ENCODE results near the gene ZBTB7C. TPM values are rescaled to one million over a fixed set of nuclear protein-coding genes. Genes with fewer than 3 reads are reported as not detected.

Gene ZBTB7C
- total RNA-seq, 2 donors from 2014 or later, result 1.3 to 2.3 TPM

GRCh38 chr18:48347756-48348326, 61.3 kb downstream of the ZBTB7C start:
- no peaks in the 10 kb centered on the region for H3K36me3 ChIP-seq (replicated peaks in 1 of 2; ENCODE audit: insufficient read depth in 1 of 2, low read depth in 2 of 2)
- H3K27me3 ChIP-seq, result no peaks in the 10 kb centered on the region
- H3K9me3 ChIP-seq, result no peaks in the 10 kb centered on the region
- no peak overlapping the region for H3K27ac ChIP-seq
- 59 to 89% methylated on average over 3 of the region's 3 CpGs for WGBS, 2 donors
- no peak for TF ChIP-seq POLR2A (IDR thresholded peaks at IDR 0.05)
- TF ChIP-seq CTCF (IDR thresholded peaks at IDR 0.05), result no peak
- no peak for DNase-seq
- no peaks in the 10 kb centered on the region for H3K4me1 ChIP-seq
- H3K4me3 ChIP-seq, result no peak overlapping the region
- intact Hi-C loops (cut with DNase I), result no loop called here
- ATAC-seq, result no peak

- Histone ChIP-seq H3K9me3 (no peaks in the 10 kb centered on the region), H3K36me3 (replicated peaks in 1 of 2; ENCODE audit: insufficient read depth in 1 of 2, low read depth in 2 of 2) (no peaks in the 10 kb centered on the region), H3K27ac (no peak overlapping the region), H3K4me3 (no peak overlapping the region), H3K27me3 (no peaks in the 10 kb centered on the region), H3K4me1 (peaks cover 8% of the 10 kb centered on the region)
- ATAC-seq (no peak), DNase-seq (peak in 2 of 4 donors; percentile 14 to 24)
- WGBS, 2 donors, result 67 to 100% methylated on average over 2 of the region's 2 CpGs
- TF ChIP-seq CTCF (IDR thresholded peaks at IDR 0.05), result peak in 6 of 7 experiments; percentile 6 to 37 (median 26)
- no peak for TF ChIP-seq POLR2A (IDR thresholded peaks at IDR 0.05)
- intact Hi-C loops (cut with DNase I), result no loop called here
Measured at GRCh38 chr18:48345596-48345995, 63.6 kb downstream of the ZBTB7C start.

- Histone ChIP-seq H3K36me3 (replicated peaks in 1 of 2; ENCODE audit: insufficient read depth in 1 of 2, low read depth in 2 of 2) (no peaks in the 10 kb centered on the region), H3K27ac (no peak overlapping the region), H3K4me1 (peaks cover 8% of the 10 kb centered on the region), H3K9me3 (no peaks in the 10 kb centered on the region), H3K4me3 (no peak overlapping the region), H3K27me3 (no peaks in the 10 kb centered on the region)
- no peak for TF ChIP-seq CTCF (IDR thresholded peaks at IDR 0.05)
- TF ChIP-seq POLR2A (IDR thresholded peaks at IDR 0.05), result no peak
- 64 to 67% methylated on average over 6 of the region's 6 CpGs for WGBS, 2 donors
- ATAC-seq (no peak), DNase-seq (no peak)
- intact Hi-C loops (cut with DNase I), result no loop called here
Measured at GRCh38 chr18:48342581-48342980, 66.6 kb downstream of the ZBTB7C start.

GRCh38 chr18:48342125-48342524, 67.1 kb downstream of the ZBTB7C start:
- Histone ChIP-seq H3K27ac (no peak overlapping the region), H3K36me3 (replicated peaks in 1 of 2; ENCODE audit: insufficient read depth in 1 of 2, low read depth in 2 of 2) (no peaks in the 10 kb centered on the region), H3K9me3 (no peaks in the 10 kb centered on the region), H3K27me3 (no peaks in the 10 kb centered on the region), H3K4me3 (no peak overlapping the region), H3K4me1 (peaks cover 8% of the 10 kb centered on the region)
- peak in 1 of 4 donors; percentile 11 for DNase-seq
- WGBS, 2 donors, result 6 to 10% methylated on average over 5 to 6 of the region's 6 CpGs
- ATAC-seq, result no peak
- TF ChIP-seq POLR2A (IDR thresholded peaks at IDR 0.05) (no peak), CTCF (IDR thresholded peaks at IDR 0.05) (no peak)
- intact Hi-C loops (cut with DNase I), result no loop called here

GRCh38 chr18:48340560-48340959, 68.6 kb downstream of the ZBTB7C start:
- Histone ChIP-seq H3K4me1 (peaks cover 8% of the 10 kb centered on the region), H3K27me3 (no peaks in the 10 kb centered on the region), H3K9me3 (no peaks in the 10 kb centered on the region), H3K27ac (no peak overlapping the region), H3K36me3 (replicated peaks in 1 of 2; ENCODE audit: insufficient read depth in 1 of 2, low read depth in 2 of 2) (no peaks in the 10 kb centered on the region), H3K4me3 (no peak overlapping the region)
- intact Hi-C loops (cut with DNase I), result no loop called here
- DNase-seq, result no peak
- WGBS, 2 donors, result 59 to 72% methylated on average over 8 of the region's 8 CpGs
- TF ChIP-seq POLR2A (IDR thresholded peaks at IDR 0.05) (no peak), CTCF (IDR thresholded peaks at IDR 0.05) (no peak)
- no peak for ATAC-seq

All from body of pancreas (tissue), 4 donors.